Renal pelvis (tissue), 12 donors: Measurements from ENCODE around the gene NKX2-4. TPM values are rescaled to one million over a fixed set of nuclear protein-coding genes. Genes with fewer than 3 reads are reported as not detected.
A peak's percentile ranks its signal among the peaks of the same experiment; 100 is the strongest.
"Not testable (repeated sequence)": the region's sequence is repeated elsewhere in the genome, so short reads cannot be mapped to it uniquely, and the experiment has no call there.

ENCODE experiments used
- DNase-seq: peaks from one replicate; pipeline ENCODE4 v3.0.0-alpha.2; 2013
- long read RNA-seq, 16 experiments: transcript quantifications; one replicate each; lab custom pipeline, GENCODE V29; 2026
- polyA plus RNA-seq, 3 donors: library from polyadenylated mRNA; unstranded; fragments of 120-200 nt; gene quantifications; one replicate each; pipeline ENCODE4 v1.2.1, GENCODE V29; 2013; ENCODE audit not compliant: insufficient read length in 3 of 3

The NKX2-4 gene
- not detected for polyA plus RNA-seq
- long read RNA-seq, donor 1 = 0 reads
- long read RNA-seq, donor 2 = 0 reads
- long read RNA-seq, donor 3 = 0 reads
- long read RNA-seq, donor 4 = 0 reads
- long read RNA-seq, donor 5 = 0 reads
- long read RNA-seq, donor 6 = 0 reads
- long read RNA-seq, donor 7 = 0 reads
- long read RNA-seq, donor 8 = 0 reads
- long read RNA-seq, donor 9 = 0 reads
- long read RNA-seq, donor 10 = 0 reads
- long read RNA-seq, donor 11 = 0 reads
- long read RNA-seq, donor 12 = 0 reads
- long read RNA-seq, donor 13 = 0 reads
- long read RNA-seq, donor 14 = 0 reads
- long read RNA-seq, donor 15 = 0 reads
- long read RNA-seq, donor 16 = 0 reads

DNA sequence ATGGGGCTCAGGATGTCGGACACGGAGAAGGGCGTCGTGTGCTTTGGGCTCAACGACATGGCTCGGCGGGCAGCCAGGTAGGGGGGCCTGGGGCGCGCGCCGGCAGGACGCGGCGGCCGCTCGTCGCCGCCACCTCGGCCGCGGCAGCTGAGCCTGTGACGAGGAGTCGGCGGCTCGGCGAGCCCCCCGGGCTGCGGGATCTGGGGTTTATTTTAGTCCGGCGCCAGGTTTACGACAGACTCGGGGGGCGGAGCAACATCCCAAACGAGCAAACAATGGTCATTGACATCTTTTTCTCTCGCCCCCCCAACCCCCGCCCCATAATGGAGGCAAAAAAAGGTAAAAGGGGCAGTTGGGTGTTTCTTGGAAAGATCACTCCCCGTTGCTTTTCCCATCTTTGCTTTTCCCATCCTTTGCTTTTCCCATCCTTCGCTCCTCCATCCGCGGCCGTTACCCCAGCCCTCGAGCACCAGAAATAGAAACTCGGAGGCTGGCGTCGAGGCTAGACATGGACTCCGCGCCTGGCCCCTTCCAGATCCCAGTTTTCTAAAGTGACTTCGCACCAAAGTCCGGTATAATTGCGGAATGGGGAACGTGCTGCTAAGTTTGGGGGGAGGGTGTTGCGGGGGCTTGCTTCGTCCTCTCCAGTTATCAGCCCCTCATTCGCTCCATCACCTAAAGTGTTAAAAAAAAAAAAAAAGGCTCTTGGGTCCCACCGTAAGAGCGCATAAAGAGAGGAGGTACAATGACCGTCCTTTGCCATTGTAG, at the start of gene NKX2-4:
Gene NKX2-4 (minus strand): TSS at position 186 of the 768 bp plus-strand sequence. CDS start 127 bp downstream, at position 59.
- DNase-seq = no peak

DNA sequence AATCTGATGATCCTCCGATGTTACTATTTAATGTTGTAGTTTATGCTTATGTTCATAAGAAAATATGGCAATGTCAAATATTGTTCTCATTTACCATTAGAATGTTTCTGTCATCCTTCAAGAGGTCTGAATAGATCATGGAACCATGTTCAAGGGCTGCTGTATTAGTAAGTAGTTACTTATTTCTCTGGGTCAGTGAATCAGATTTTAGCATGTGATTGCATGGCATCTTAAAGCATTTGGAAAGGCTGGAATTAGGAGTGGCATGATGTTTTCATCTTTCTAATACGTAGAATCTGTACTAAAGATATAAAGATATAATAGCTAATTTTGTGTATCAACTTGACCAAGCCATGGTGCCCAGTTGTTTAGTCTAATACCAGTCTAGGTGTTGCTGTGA, 40.5 kb upstream of the NKX2-4 start:
- no peak for DNase-seq

DNA sequence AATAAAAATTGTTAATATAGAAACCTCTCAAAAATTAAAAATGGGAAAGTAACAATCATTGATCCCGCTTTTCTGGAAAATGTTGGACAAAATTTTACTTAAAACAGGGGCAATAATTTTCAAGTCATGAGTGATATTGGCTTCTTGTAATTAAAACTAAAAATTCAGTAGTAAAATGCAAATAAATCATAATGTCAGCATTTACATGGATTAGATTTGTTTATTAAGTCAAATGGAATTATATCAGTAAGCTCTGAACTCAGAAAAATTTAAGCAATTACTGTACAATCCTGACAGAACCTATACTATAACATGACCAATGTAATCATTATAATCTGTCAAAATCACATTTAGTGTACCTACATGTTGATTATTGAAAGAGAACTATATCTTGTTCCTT, 39.9 kb upstream of the NKX2-4 start:
- DNase-seq = no peak

DNA sequence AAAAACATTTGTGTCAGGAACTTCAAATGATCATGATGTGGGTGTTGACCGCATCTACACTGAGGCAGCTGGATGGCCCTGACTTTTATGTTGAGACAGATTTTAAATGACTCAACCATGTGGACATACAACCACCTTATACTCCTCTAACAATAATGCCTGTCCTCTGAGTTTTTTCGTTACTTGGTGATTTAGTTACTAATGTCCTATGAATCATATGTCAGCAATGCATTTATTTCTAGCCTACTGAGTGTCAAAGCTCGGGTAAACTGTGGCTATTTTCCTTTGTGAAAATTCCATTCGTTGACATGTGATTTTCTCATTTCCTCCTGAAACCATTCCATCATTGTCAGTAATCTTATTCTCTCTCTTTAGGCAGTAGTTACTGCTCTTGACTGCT, 38.9 kb upstream of the NKX2-4 start:
- no peak for DNase-seq

DNA sequence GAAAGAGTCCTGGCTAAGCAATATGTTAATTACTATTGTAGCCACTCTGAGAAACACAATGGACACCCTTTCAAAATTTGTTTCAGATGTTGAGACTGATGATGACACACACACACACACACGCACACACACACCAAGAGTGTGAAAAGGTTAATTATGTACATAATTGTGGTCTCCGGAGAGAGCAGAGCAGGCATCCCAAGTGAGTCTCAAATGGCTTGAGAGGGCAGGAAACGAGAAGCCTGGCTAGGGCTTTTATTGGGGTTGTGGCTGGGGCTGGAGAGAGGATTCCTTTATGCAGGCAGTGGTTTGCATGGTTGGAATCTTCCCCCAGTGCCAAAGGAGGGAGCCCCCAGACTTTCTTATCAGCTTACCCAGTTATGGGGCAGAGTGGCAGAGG, 38.2 kb upstream of the NKX2-4 start:
- DNase-seq = no peak

DNA sequence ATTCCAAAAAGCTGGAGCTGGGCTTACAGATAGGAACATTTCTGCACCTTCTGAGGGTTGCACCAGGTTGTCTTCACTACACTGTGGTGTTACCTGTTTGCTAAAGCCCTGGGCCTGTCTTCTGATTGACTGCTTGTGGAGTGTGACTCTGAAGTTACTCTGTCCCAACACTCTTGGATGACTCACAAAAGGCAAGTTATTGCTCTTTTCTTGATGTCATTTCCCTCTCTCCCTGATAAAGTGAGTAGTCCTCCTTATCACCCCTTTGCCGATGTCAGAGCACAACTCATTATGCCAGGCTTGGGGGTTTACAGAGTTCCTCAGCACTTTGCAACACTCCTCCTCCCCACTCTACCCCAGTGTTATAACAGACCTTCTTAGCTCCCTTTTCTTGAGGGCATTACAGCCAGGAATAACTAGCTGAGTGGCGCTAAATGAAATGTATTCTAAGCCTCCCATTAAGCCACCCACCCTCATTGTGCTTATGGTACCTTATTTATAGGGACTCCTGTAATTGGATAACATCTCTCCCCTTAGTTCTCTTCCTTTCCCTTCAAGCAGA, 36.1 kb upstream of the NKX2-4 start:
- DNase-seq = no peak

DNA sequence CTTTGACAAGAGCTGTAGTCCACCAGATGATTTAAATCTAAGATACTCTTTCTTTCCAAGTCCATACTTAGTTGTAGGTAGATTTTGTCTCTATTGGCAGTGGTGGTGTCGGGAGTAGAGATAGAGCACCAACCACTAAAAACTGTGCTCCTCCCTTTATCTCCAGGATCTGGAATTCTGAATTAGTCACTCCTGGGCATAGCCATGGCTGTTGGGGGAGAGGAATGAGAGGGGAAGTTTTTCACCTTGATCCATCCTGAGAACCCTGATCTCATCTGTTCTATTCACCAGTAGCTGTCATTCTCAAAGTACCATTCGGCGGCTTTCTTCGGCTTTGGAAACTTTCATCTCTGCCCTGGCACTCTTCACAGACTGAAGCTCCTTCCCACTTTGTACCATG, 35.6 kb upstream of the NKX2-4 start:
- no peak for DNase-seq

DNA sequence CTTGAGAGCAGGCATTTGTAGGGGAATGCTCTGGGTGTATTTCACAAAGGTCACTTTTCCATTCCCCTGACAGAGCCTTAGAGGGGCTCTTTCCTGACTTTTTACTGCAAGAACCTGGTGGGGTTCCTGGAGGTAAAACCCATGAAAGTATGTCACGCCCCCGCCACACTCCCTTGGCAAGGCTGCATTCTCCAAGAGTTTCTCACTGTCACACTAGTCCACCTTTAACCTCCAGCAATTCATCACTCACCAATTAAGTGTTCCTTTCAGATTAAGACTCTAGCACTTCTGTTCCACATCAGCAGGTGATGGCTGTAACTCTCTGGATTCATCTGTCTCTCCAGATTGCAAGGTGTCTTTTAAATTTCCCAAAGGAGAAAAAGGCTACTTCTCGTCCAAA, 32.7 kb upstream of the NKX2-4 start:
- peak; percentile 69 for DNase-seq

DNA sequence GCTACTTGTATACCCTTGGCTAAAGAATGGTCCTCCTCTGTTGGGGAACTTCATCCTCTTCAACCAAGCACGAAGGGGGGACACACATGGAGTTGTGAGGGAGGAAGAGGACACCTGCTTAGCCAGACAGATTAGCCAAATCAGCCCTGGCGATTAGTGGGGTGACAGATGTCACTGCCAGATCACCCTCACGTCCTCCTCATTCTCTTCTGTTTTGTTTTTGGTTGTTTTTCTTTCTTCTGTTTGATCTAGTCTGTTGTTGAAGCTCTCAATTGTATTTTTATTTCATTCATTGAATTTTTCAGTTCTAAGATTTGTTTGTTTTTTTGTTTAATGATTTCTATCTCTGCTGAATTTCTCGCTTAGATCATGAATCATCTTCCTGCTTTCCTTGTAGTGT, 27.5 kb upstream of the NKX2-4 start:
- no peak for DNase-seq

DNA sequence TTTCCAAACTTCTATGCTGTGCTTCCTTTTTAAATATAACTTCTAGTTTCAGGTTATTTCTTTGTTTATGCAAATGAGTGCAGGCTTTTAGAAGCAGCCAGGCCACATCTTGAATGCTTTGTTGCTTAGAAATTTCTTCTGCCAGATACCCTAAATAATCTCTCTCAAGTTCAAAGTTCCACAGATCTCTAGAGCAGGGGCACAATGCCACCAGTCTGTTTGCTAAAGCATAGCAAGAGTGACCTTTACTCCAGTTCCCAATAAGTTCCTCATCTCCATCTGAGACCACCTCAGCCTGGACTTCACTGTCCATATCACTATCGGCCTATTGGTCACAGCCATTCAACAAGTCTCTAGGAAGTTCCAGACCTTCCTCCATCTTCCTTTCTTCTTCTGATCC, 26.4 kb upstream of the NKX2-4 start:
- DNase-seq = not testable (repeated sequence)

DNA sequence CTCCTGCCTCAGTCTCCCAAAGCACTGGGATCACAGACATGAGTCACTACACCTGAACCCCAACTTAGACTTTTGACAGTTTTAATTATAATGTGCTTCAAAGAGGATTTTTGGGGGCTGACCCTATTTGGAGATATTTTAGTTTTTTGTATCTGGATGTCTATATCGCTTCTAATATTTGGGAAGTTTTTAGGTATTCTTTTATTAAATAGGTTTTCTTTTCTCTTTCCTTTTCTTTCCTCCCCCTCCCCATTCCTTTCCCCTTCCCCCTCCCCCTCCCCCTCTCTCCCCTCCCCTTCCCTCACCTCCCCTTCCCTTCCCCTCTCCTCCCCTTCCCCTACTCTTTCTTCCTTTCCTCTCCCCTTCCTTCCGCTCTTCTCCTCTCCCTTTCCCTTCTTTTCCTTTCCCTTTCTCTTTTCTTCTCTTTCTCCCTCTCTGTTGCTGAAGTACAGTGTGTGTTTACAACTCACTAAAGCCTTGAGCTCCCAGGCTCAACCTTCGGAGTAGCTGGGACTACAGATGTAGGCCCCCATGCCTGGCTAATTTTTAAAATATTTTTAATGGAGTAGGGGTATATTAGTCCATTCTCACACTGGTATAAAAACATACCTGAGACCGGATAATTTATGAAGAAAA, 24.4 kb upstream of the NKX2-4 start:
- no peak for DNase-seq

DNA sequence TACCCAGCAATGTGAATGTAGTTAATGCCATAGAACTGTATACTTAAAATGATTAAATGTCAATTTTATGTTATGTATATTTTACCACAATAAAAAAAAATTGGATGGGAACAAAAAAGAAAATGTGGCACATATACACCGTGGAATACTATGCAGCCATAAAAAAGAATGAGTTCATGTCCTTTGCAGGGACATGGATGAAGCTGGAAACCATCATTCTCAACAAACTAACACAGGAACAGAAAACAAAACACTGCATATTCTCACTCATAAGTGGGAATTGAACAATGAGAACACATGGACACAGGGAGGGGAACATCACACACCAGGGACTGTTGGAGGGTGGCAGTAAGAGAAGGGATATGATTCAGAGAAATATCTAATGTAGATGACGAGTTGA, 21.8 kb upstream of the NKX2-4 start:
- not testable (repeated sequence) for DNase-seq

DNA sequence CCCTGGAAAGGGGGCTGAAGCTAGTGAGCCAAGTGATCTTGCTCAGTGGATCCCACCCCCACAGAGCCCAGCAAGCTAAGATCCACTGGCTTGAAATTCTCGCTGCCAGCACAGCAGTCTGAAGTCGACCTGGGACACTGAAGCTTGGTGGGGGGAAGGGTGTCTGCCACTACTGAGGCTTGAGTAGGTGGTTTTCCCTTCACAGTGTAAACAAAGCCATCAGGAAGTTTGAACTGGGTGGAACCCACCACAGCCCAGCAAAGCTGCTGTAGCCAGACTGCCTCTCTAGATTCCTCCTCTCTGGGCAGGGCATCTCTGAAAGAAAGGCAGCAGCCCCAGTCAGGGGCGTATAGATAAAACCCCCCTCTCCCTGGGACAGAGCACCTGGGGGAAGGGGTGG, 16.7 kb upstream of the NKX2-4 start:
- not testable (repeated sequence) for DNase-seq

DNA sequence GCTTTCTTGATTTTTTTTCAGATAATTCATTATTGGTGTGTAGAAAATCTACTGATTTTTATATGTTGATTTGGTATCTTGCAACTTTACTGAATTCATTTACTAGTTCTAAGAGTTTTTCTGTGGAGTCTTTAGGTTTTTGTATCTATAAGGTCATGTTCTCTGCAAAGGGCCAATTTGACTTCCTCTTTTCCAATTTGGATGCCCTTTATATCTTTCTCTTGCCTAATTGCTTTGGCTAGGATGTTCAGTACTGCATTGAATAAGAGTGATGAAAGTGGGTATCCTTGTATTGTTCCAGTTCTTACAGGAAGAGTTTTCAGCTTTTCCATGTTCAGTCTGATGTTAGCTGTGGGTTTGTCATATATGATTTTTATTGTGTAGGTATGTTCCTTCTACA, 14.4 kb upstream of the NKX2-4 start:
- no peak for DNase-seq

DNA sequence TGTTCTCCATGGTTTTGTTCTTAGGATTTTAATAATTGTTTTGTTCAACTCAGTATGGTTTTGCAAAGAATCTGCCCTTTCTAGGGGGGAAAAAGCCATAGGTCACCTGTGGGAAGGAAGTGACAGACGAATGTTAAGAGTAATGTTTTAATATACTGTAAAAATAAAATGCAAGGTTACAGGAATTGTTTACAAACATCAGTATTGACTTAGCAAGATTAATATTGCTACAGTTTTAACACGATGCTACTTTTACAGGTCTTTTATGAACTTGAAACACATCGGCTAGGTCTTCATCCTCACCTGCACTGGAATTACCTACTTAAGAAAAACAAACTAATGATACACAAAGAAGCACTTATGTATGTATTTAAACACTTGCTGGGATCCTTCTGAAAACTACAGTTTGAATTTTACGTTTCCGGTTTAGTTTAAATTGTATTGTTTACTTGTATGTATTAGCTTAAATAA, 1.7 kb upstream of the NKX2-4 start:
- DNase-seq = no peak

DNA sequence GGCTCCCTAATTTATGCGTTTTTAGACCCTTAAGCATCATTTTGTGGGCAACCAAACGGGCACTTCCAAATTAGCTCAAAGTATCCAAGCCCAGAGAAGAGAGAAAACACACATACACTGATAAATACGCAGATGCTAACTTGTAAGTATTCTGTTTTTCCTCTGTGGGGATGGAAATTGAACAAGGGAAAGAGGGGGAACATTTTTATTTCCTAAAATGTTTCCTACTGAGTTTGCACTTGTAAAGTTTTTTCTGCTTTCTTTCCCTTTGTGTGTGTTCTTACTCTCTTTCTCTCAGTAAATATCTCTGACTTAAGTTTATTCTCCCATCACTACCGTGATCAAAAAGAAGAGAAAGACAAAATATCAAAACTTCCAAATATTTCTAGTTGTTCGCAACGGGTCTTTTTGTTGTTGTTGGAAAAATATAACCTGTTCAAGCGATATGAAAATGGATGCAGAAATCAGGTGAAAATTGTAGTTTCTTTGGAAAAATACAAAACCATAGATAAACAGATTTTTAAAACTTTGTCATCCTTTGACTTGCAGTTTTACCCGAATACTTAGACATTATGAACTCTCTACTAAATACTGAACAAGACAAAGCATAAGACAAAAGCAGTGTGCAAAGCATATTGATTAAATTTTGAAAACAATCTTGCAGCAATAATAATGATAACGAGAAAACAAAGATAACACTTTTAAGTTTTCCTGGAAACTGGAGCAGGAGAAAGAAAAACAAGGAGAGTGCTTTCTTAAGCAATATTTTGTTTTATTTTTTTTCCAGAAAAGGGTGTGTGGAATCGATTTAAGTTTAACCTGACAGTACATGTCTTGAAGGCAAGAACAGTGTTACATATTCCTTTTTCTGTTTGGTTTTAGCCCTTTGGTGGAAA, 1.0 kb upstream of the NKX2-4 start:
- DNase-seq = no peak

DNA sequence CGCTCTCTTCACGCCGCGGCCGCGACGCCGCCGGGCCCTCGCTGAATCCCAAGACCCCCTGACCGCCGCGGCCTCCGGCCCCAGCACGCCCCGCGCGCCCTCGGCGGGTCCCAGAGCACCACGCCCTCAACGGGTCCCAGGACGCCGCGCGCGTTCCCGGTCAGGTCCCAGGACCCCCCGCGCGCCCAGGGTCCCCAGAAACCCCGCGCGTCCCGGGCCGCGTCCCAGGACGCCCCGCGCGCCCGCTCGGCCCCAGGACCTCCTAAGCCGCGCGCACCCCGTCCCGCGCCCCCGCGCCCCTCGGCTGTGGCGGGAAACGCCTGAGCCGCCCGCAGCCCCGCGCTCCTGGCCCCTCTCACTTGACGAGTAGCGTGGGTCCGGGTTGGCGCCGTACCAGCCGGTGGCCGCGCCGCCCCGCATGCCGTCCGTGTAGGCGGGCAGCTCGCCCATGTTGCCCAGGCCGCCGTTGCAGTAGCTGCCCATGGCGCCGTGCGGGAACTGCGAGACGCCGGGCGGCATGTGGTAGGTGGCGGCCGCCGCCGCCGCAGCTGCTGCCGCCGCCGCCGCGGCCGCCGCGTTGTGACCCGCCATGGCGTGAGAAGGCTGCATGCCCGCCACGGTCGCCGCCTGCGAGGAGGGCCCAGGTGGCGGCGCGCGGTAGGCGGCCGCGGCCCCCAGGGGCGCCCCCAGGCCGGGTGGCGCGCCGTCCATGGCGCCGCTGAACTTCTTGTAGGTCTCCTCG, 556 bp downstream of the NKX2-4 start:
- DNase-seq = no peak

DNA sequence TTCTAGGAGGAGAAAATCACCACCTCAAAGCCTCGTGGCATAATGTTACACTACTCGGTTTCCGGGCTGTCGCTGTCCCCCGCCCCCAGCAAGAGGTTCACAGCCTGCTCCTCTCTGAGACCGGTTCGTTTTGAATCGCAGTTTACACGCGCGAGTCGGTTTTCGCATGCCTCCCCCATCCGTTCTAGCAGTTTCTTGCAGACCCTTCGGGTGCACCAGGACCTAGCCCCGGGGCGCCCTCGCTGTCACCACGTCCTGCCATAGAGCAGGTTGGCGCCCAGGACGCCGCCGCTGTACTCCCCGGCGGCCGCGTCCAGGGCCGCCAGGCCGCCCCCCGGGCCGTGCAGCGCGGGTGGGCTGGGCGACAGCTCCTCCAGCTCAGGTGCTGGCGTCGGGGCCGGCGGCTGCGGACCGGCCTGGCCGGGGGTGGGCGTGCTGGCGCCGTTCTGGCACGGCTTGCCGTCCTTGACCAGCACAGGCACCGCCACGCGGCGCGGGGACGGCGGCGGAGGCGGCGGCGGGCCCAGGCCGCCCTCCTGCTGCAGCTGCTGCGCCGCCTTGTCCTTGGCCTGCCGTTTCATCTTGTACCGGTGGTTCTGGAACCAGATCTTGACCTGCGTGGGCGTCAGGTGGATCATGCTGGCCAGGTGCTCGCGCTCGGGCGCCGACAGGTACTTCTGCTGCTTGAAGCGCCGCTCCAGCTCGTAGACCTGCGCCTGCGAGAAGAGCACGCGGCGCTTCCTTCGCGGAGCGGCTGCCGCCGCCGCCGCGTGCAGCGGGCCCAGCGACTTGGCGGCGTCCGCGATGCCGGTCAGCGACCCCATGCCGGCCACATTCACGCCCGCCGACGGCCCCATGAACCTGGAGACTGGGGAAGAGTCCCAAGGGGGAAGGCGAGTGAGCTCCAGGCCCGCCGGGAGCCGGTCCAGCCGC, 1.4 kb downstream of the NKX2-4 start:
- no peak for DNase-seq

DNA sequence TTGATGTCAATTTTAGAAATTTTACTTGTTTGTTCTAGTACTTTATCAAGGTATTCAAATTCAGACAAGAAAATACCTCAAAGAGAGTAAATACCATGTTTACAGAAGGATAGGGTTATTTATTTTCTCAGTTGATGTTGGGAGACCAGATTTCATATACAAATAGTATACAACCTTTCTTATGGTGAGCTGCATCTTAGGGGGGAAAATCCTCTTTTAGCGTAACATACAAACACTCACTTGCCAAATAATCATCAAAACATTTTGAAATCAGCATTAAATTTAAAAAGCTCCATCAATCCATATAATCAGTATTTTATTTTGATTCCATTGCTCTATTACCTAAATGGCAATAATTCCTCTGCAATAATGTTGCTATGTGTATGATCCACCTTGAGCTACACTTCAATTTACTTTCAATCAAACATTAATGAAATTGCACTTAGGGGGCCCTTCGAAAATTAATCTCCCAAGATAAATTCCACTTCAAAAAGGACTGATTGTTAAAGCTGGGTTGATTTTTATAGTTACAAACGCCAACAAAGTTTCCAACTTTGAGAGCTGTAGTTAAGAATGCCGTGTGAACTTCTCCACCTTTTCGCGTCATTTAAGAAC, 2.2 kb downstream of the NKX2-4 start:
- no peak for DNase-seq
